ENCODE measurements around the gene ADCY5. TPM values are rescaled to one million over a fixed set of nuclear protein-coding genes. Genes with fewer than 3 reads are reported as not detected.

Gene ADCY5
- total RNA-seq, 1 experiment from 2014 or later: 0.49 TPM

DNA sequence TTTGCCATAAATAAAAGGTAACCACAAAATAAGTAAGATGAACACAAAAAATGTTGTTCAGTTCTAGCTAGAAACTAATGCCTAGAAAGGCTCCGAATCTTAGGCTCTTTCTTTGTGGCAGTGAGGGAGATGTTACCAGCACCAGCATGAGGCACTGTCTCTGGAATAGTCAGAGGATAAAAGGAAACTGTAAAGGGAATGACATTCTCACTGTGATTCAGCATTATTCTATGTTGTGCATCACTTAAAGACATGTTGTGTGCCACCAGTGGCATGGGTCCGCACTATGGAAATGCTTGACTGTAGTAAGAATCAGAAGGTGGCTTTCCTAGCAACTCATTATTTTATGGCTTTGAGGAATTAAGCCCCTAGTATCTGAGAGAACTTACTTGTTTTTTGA, 176.3 kb downstream of the ADCY5 start:
- CTCF ChIA-PET: no interaction called here
- H3K79me2 ChIP-seq (ENCODE audit: insufficient read depth, low read length): no peaks in the 10 kb centered on the region
- no peak overlapping the region for H2AFZ ChIP-seq (ENCODE audit: low read depth, low read length, poor library complexity, severe bottlenecking)
- no peaks in the 10 kb centered on the region for H3K9me3 ChIP-seq (ENCODE audit: control insufficient read depth in 1 of 2, insufficient read depth in 1 of 2, low read depth in 1 of 2, low read length in 2 of 2)
- TF ChIP-seq RAD21 (IDR thresholded peaks at IDR 0.05; ENCODE audit: low read depth) (no peak), ZBTB33 (IDR thresholded peaks at IDR 0.05; ENCODE audit: extremely low read depth, insufficient replicate concordance, low read length) (no peak), POLR2A (IDR thresholded peaks at IDR 0.05; ENCODE audit: borderline replicate concordance, extremely low read depth, insufficient read depth, insufficient read length) (no peak), MAX (IDR thresholded peaks at IDR 0.05) (no peak)
- POLR2A ChIA-PET: no interaction called here
- ATAC-seq (no peak), DNase-seq (ENCODE audit: low read depth, low spot score) (no peak)
- H3K4me3 ChIP-seq (replicated peaks in 1 of 2; ENCODE audit: low read depth in 1 of 2, low read length in 2 of 2): no peak overlapping the region
- RAD21 ChIA-PET (ENCODE audit: low non-redundant PET in 1 of 2, low total read pairs in 2 of 2, uncharacterized antibody in 2 of 2, unreplicated experiment in 2 of 2): no interaction called here
- no peak overlapping the region for H3K27ac ChIP-seq (ENCODE audit: low read depth, low read length)
- H3K27me3 ChIP-seq (ENCODE audit: insufficient read depth, low read length): no peaks in the 10 kb centered on the region
- no peak overlapping the region for H3K9ac ChIP-seq (ENCODE audit: low read length)
- no peaks in the 10 kb centered on the region for H4K20me1 ChIP-seq (ENCODE audit: insufficient read depth)
- no peaks in the 10 kb centered on the region for H3K36me3 ChIP-seq (ENCODE audit: control insufficient read depth in 1 of 2, insufficient read depth in 2 of 2, low read length in 2 of 2)
- intact Hi-C loops (cut with micrococcal nuclease): no loop called here
- no peak overlapping the region for H3K4me2 ChIP-seq (ENCODE audit: low read length)
- no peaks in the 10 kb centered on the region for H3K4me1 ChIP-seq (ENCODE audit: control insufficient read depth in 1 of 2, insufficient read depth in 2 of 2, low read length in 2 of 2)
- BruUV-seq (replicated peaks): no TSS peak
- no peaks in the 10 kb centered on the region for H3K9me2 ChIP-seq (ENCODE audit: insufficient read depth)

- intact Hi-C loops (cut with micrococcal nuclease): no loop called here
- Histone ChIP-seq H3K9ac (ENCODE audit: low read length) (no peak overlapping the region), H4K20me1 (ENCODE audit: insufficient read depth) (no peaks in the 10 kb centered on the region), H3K9me2 (ENCODE audit: insufficient read depth) (no peaks in the 10 kb centered on the region), H3K9me3 (ENCODE audit: control insufficient read depth in 1 of 2, insufficient read depth in 1 of 2, low read depth in 1 of 2, low read length in 2 of 2) (no peaks in the 10 kb centered on the region), H2AFZ (ENCODE audit: low read depth, low read length, poor library complexity, severe bottlenecking) (no peak overlapping the region), H3K4me3 (replicated peaks in 1 of 2; ENCODE audit: low read depth in 1 of 2, low read length in 2 of 2) (no peak overlapping the region), H3K27me3 (ENCODE audit: insufficient read depth, low read length) (no peaks in the 10 kb centered on the region), H3K4me2 (ENCODE audit: low read length) (no peak overlapping the region), H3K4me1 (ENCODE audit: control insufficient read depth in 1 of 2, insufficient read depth in 2 of 2, low read length in 2 of 2) (no peaks in the 10 kb centered on the region), H3K27ac (ENCODE audit: low read depth, low read length) (no peak overlapping the region), H3K79me2 (ENCODE audit: insufficient read depth, low read length) (no peaks in the 10 kb centered on the region), H3K36me3 (ENCODE audit: control insufficient read depth in 1 of 2, insufficient read depth in 2 of 2, low read length in 2 of 2) (no peaks in the 10 kb centered on the region)
- ChIA-PET POLR2A (no interaction called here), CTCF (no interaction called here), RAD21 (ENCODE audit: low non-redundant PET in 1 of 2, low total read pairs in 2 of 2, uncharacterized antibody in 2 of 2, unreplicated experiment in 2 of 2) (no interaction called here)
- DNase-seq (ENCODE audit: low read depth, low spot score) (no peak), ATAC-seq (no peak)
- BruUV-seq (replicated peaks): no TSS peak
- TF ChIP-seq SIN3A (IDR thresholded peaks at IDR 0.05; ENCODE audit: low read depth) (no peak), POLR2A (IDR thresholded peaks at IDR 0.05; ENCODE audit: borderline replicate concordance, extremely low read depth, insufficient read depth, insufficient read length) (no peak), CEBPB (IDR thresholded peaks at IDR 0.05; ENCODE audit: low read depth) (no peak), ELF1 (IDR thresholded peaks at IDR 0.05; ENCODE audit: borderline replicate concordance, low read depth) (no peak), ZFX (IDR thresholded peaks at IDR 0.05) (no peak), EGR1 (IDR thresholded peaks at IDR 0.05; ENCODE audit: low read depth) (no peak), FOSL1 (IDR thresholded peaks at IDR 0.05; ENCODE audit: low read depth) (no peak), ZNF274 (IDR thresholded peaks at IDR 0.05; ENCODE audit: low read depth, low read length) (no peak)
- TF ChIP-seq, protein P1, sequence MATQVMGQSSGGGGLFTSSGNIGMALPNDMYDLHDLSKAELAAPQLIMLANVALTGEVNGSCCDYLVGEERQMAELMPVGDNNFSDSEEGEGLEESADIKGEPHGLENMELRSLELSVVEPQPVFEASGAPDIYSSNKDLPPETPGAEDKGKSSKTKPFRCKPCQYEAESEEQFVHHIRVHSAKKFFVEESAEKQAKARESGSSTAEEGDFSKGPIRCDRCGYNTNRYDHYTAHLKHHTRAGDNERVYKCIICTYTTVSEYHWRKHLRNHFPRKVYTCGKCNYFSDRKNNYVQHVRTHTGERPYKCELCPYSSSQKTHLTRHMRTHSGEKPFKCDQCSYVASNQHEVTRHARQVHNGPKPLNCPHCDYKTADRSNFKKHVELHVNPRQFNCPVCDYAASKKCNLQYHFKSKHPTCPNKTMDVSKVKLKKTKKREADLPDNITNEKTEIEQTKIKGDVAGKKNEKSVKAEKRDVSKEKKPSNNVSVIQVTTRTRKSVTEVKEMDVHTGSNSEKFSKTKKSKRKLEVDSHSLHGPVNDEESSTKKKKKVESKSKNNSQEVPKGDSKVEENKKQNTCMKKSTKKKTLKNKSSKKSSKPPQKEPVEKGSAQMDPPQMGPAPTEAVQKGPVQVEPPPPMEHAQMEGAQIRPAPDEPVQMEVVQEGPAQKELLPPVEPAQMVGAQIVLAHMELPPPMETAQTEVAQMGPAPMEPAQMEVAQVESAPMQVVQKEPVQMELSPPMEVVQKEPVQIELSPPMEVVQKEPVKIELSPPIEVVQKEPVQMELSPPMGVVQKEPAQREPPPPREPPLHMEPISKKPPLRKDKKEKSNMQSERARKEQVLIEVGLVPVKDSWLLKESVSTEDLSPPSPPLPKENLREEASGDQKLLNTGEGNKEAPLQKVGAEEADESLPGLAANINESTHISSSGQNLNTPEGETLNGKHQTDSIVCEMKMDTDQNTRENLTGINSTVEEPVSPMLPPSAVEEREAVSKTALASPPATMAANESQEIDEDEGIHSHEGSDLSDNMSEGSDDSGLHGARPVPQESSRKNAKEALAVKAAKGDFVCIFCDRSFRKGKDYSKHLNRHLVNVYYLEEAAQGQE (IDR thresholded peaks at IDR 0.05; ENCODE audit: low read depth): no peak
- TF ChIP-seq, protein P2, sequence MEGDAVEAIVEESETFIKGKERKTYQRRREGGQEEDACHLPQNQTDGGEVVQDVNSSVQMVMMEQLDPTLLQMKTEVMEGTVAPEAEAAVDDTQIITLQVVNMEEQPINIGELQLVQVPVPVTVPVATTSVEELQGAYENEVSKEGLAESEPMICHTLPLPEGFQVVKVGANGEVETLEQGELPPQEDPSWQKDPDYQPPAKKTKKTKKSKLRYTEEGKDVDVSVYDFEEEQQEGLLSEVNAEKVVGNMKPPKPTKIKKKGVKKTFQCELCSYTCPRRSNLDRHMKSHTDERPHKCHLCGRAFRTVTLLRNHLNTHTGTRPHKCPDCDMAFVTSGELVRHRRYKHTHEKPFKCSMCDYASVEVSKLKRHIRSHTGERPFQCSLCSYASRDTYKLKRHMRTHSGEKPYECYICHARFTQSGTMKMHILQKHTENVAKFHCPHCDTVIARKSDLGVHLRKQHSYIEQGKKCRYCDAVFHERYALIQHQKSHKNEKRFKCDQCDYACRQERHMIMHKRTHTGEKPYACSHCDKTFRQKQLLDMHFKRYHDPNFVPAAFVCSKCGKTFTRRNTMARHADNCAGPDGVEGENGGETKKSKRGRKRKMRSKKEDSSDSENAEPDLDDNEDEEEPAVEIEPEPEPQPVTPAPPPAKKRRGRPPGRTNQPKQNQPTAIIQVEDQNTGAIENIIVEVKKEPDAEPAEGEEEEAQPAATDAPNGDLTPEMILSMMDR (IDR thresholded peaks at IDR 0.05 in 2 of 3, conservative IDR thresholded peaks at IDR 0.05 in 1 of 3; ENCODE audit: borderline replicate concordance in 1 of 3, insufficient read depth in 1 of 3, low read depth in 2 of 3, low read length in 2 of 3): no peak
Observed at GRCh38 chr3:123271466-123272159, 177.3 kb downstream of the ADCY5 start.
